VCaP (cell line): ENCODE measurements around the gene LRCH1.

Experiments used
- H3K27ac ChIP-seq: fragments of 450-650 bp; 2 replicates; pipeline ENCODE4 v1.5.1; 2017
- CTCF ChIP-seq: fragments of 450-650 bp; conservative IDR thresholded peaks from 2 replicates; pipeline ENCODE4 v1.5.1; 2017; ENCODE audit warnings: mild to moderate bottlenecking, moderate library complexity

The LRCH1 gene

GRCh38 chr13:46633416-46633815, 80.4 kb downstream of the LRCH1 start:
- no peak overlapping the region for H3K27ac ChIP-seq
- TF ChIP-seq CTCF, result no peak

GRCh38 chr13:46636451-46636850, 83.5 kb downstream of the LRCH1 start:
- H3K27ac ChIP-seq, result no peak overlapping the region
- TF ChIP-seq CTCF, result no peak

GRCh38 chr13:46637213-46637612, 84.2 kb downstream of the LRCH1 start:
- H3K27ac ChIP-seq, result no peak overlapping the region
- no peak for TF ChIP-seq CTCF

GRCh38 chr13:46638262-46638661, 85.3 kb downstream of the LRCH1 start:
- no peak for TF ChIP-seq CTCF
- H3K27ac ChIP-seq, result no peak overlapping the region

GRCh38 chr13:46639033-46639981, 86.3 kb downstream of the LRCH1 start:
- TF ChIP-seq CTCF, result no peak
- no peak overlapping the region for H3K27ac ChIP-seq

GRCh38 chr13:46640843-46641242, 87.9 kb downstream of the LRCH1 start:
- H3K27ac ChIP-seq, result no peak overlapping the region
- no peak for TF ChIP-seq CTCF

GRCh38 chr13:46641274-46642081, 88.5 kb downstream of the LRCH1 start:
- no peak for TF ChIP-seq CTCF
- no peak overlapping the region for H3K27ac ChIP-seq
